Measurements from ENCODE around the gene PIGN.

Gene PIGN

DNA sequence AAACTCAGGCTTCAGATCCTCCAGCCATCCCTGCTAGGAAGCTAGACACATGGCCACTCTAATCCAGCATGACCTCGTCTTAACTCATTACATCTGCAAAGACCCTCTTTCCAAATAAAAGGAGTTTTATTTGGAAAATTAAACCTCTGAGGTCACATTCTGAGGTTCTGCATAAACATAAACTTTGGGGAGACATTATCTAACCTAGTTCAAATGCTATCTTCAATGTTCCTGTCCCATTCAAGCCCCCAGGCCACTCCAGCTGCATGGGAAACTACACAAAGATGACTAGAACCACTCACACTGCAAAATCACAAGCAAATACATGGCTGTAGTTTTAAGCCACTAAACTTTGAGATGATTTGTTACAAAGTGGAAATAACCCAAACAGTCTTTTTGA lies 195.0 kb downstream of the PIGN start:
- DNase-seq (ENCODE audit: low read depth) = no peak
- H3K4me3 ChIP-seq (ENCODE audit: low read length) = no peak overlapping the region
- TF ChIP-seq, protein P1, sequence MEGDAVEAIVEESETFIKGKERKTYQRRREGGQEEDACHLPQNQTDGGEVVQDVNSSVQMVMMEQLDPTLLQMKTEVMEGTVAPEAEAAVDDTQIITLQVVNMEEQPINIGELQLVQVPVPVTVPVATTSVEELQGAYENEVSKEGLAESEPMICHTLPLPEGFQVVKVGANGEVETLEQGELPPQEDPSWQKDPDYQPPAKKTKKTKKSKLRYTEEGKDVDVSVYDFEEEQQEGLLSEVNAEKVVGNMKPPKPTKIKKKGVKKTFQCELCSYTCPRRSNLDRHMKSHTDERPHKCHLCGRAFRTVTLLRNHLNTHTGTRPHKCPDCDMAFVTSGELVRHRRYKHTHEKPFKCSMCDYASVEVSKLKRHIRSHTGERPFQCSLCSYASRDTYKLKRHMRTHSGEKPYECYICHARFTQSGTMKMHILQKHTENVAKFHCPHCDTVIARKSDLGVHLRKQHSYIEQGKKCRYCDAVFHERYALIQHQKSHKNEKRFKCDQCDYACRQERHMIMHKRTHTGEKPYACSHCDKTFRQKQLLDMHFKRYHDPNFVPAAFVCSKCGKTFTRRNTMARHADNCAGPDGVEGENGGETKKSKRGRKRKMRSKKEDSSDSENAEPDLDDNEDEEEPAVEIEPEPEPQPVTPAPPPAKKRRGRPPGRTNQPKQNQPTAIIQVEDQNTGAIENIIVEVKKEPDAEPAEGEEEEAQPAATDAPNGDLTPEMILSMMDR (IDR thresholded peaks at IDR 0.05; ENCODE audit: insufficient read depth, low read depth, low read length, missing control alignments) = no peak

DNA sequence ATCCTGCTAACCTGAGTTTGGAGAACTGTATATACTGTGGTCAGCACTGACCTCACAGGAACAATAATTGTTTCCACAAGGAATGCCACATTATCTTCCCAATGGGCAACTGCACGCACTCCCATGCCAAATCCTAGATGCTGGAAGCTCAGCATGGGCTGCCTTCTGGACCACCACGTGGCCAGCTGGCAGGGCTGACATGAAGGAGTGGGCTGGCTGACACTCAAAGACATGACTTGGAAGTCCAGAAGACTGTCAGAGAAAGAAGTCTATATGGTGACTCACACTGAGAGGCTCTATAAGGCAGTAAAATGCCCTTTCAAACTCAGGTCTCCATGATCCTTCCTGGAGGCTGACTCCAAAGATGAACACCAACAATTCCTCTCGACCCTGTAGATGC lies 195.7 kb downstream of the PIGN start:
- H3K4me3 ChIP-seq (ENCODE audit: low read length) = no peak overlapping the region
- peak; percentile 21 for DNase-seq (ENCODE audit: low read depth)
- TF ChIP-seq, protein P1 (IDR thresholded peaks at IDR 0.05; ENCODE audit: insufficient read depth, low read depth, low read length, missing control alignments) = no peak
